DND-41 (cell line): ENCODE measurements around the gene IPO4.

Experiments used
- CTCF ChIP-seq: IDR thresholded peaks from 2 replicates; pipeline ENCODE4 v1.5.1; 2012; ENCODE audit warnings: borderline replicate concordance, low read length, moderate library complexity, mild to moderate bottlenecking; ENCODE audit not compliant: poor library complexity, severe bottlenecking; ENCODE audit errors: extremely low read depth
- EZH2 ChIP-seq: IDR thresholded peaks from 3 replicates; pipeline ENCODE4 v1.6.1; 2012; ENCODE audit warnings: borderline replicate concordance, low read depth, mild to moderate bottlenecking, moderate library complexity, low read length, inconsistent platforms; ENCODE audit not compliant: severe bottlenecking

- TF ChIP-seq CTCF (no peak), EZH2 (no peak)
These were observed 42.1 kb downstream of the IPO4 start, which contains the start of gene PSME2 for GRCh38 chr14:24146453-24146977.
